ENCODE measurements around the gene KCNIP4.

DNA sequence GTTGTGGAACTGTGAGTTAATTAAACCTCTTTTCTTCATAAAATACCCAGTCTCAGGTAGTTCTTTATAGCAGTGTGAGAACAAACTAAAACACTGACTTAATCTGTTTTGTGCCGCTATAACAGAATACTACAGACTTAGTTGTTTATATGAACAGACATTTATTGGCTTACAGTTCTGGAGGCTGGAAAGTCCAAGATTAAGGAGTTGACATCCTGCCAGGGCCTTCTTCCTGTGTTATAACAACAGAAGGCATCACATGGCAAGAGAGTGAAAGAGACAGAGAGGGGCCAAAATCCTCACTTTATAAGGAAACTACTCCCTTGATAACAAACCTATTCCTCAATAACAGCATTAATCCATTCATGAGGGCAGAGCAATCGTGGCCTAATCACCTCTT lies 42.5 kb upstream of the KCNIP4 start:
- TF ChIP-seq, protein P1, sequence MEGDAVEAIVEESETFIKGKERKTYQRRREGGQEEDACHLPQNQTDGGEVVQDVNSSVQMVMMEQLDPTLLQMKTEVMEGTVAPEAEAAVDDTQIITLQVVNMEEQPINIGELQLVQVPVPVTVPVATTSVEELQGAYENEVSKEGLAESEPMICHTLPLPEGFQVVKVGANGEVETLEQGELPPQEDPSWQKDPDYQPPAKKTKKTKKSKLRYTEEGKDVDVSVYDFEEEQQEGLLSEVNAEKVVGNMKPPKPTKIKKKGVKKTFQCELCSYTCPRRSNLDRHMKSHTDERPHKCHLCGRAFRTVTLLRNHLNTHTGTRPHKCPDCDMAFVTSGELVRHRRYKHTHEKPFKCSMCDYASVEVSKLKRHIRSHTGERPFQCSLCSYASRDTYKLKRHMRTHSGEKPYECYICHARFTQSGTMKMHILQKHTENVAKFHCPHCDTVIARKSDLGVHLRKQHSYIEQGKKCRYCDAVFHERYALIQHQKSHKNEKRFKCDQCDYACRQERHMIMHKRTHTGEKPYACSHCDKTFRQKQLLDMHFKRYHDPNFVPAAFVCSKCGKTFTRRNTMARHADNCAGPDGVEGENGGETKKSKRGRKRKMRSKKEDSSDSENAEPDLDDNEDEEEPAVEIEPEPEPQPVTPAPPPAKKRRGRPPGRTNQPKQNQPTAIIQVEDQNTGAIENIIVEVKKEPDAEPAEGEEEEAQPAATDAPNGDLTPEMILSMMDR (conservative IDR thresholded peaks at IDR 0.05) = no peak
- no peak for TF ChIP-seq EZH2 (IDR thresholded peaks at IDR 0.05; ENCODE audit: low read depth)
